Endothelial cell of umbilical vein (primary cell): ENCODE data around the gene F2. TPM values are rescaled to one million over a fixed set of nuclear protein-coding genes. Genes with fewer than 3 reads are reported as not detected.

Experiments used
- BruUV-seq: library from RNA; stranded (reverse); fragments of 400-500 nt; replicated peaks from 2 replicates; lab custom pipeline; 2021; lab: Mats Ljungman, UMichigan
- CTCF ChIA-PET: fragments of 300-600, 350-600 bp; sonication (Branson Sonifier 250); formaldehyde crosslinking; loops from one replicate; lab custom pipeline; 2021; ENCODE audit warnings: antibody characterized with exemption, inconsistent platforms; lab: Charles Lee
- POLR2A ChIA-PET: fragments of 300-600, 350-600 bp; sonication (Branson Sonifier 250); formaldehyde crosslinking; loops from one replicate; lab custom pipeline; 2021; ENCODE audit warnings: antibody characterized with exemption, inconsistent platforms; lab: Charles Lee
- DNase-seq: peaks from one replicate; pipeline ENCODE4 v3.0.0-alpha.2; 2011; ENCODE audit warnings: low read depth, low spot score
- FAIRE-seq: peaks from 2 replicates; lab custom pipeline; 2011; peaks lifted over from hg19 to GRCh38; lab: Jason Lieb, UNC
- H2AFZ ChIP-seq: 2 replicates; pipeline ENCODE4 v1.6.0; 2012; ENCODE audit warnings: low read depth, low read length, control low read depth, inconsistent platforms
- H3K27ac ChIP-seq: 2 replicates; pipeline ENCODE4 v1.5.1; 2011; ENCODE audit warnings: low read depth, mild to moderate bottlenecking, control low read depth, low read length, moderate library complexity; ENCODE audit not compliant: insufficient read depth
- H3K27me3 ChIP-seq, 2 experiments: 2 replicates each; pipeline versions ENCODE4 v1.6.0 to v1.6.1; 2011; ENCODE audit warnings: low read length in 2 of 2, mixed read lengths in 1 of 2; ENCODE audit not compliant: control insufficient read depth in 2 of 2, insufficient read depth in 2 of 2
- H3K36me3 ChIP-seq, 2 experiments: 2 replicates in 1 of 2; 3 replicates in 1 of 2; pipeline ENCODE4 v1.5.1; 2011; ENCODE audit warnings: low read length in 2 of 2, mild to moderate bottlenecking in 1 of 2, moderate library complexity in 1 of 2; ENCODE audit not compliant: control insufficient read depth in 2 of 2, insufficient read depth in 2 of 2; ENCODE audit errors: extremely low read depth in 1 of 2
- H3K4me1 ChIP-seq: 3 replicates; pipeline ENCODE4 v1.5.1; 2011; ENCODE audit warnings: mild to moderate bottlenecking, low read length; ENCODE audit not compliant: control insufficient read depth, insufficient read depth; ENCODE audit errors: extremely low read depth
- H3K4me2 ChIP-seq: 2 replicates; pipeline ENCODE4 v1.6.1; 2011; ENCODE audit warnings: low read length, control low read depth, mixed read lengths; ENCODE audit not compliant: insufficient read depth
- H3K4me3 ChIP-seq, 3 experiments: fragments of 200-600 bp in 1 of 3; sonication (generic), shearing (Covaris generic) in 1 of 3; replicated peaks in 1 of 3; 2 replicates each; pipeline ENCODE4 v1.5.1; 2011 to 2016; ENCODE audit warnings: control low read depth in 3 of 3, low read length in 3 of 3, mild to moderate bottlenecking in 2 of 3, inconsistent platforms in 1 of 3, low read depth in 1 of 3, moderate library complexity in 1 of 3; ENCODE audit not compliant: insufficient read depth in 1 of 3
- H3K79me2 ChIP-seq: 2 replicates; pipeline ENCODE4 v1.6.0; 2012; ENCODE audit warnings: low read length, inconsistent platforms; ENCODE audit not compliant: control insufficient read depth, insufficient read depth
- H3K9ac ChIP-seq: replicated peaks from 2 replicates; pipeline ENCODE3; 2011; ENCODE audit warnings: low read length, control low read depth; ENCODE audit not compliant: insufficient read depth; ENCODE audit errors: extremely low read depth
- H3K9me1 ChIP-seq: replicated peaks from 3 replicates; pipeline ENCODE4 v1.6.0; 2011; ENCODE audit warnings: mild to moderate bottlenecking, low read length; ENCODE audit not compliant: control insufficient read depth, insufficient read depth; ENCODE audit errors: extremely low read depth
- H3K9me3 ChIP-seq: replicated peaks from 2 replicates; pipeline ENCODE4 v1.5.1; 2012; ENCODE audit warnings: low read length, inconsistent platforms; ENCODE audit not compliant: control insufficient read depth, insufficient read depth
- H4K20me1 ChIP-seq: replicated peaks from 2 replicates; pipeline ENCODE3; 2011; ENCODE audit warnings: mild to moderate bottlenecking, low read length; ENCODE audit not compliant: control insufficient read depth, insufficient read depth; ENCODE audit errors: extremely low read depth
- EZH2 ChIP-seq: IDR thresholded peaks from 2 replicates; pipeline ENCODE4 v1.6.1; 2012; ENCODE audit warnings: borderline replicate concordance, low read depth, mild to moderate bottlenecking, moderate library complexity, low read length, inconsistent platforms; ENCODE audit not compliant: severe bottlenecking
- FOS ChIP-seq: IDR thresholded peaks from 2 replicates; pipeline ENCODE4 v1.6.1; 2011; ENCODE audit warnings: mild to moderate bottlenecking, low read length, moderate library complexity, borderline replicate concordance; ENCODE audit not compliant: insufficient read depth
- GATA2 ChIP-seq: IDR thresholded peaks from 2 replicates; pipeline ENCODE4 v1.7.0; 2011; ENCODE audit warnings: low read depth, mild to moderate bottlenecking, moderate library complexity, mixed read lengths, low read length; ENCODE audit not compliant: insufficient read length, insufficient read depth
- JUN ChIP-seq: IDR thresholded peaks from 2 replicates; pipeline ENCODE4 v1.6.1; 2011; ENCODE audit warnings: borderline replicate concordance, low read depth; ENCODE audit not compliant: insufficient read length, insufficient read depth
- MAX ChIP-seq: IDR thresholded peaks from 2 replicates; pipeline ENCODE4 v1.6.1; 2011; ENCODE audit not compliant: insufficient read depth, insufficient read length
- MYC ChIP-seq: IDR thresholded peaks from one replicate; pipeline ENCODE4 v1.6.1; 2011; ENCODE audit warnings: mild to moderate bottlenecking, low read depth, low read length
- POLR2A ChIP-seq: IDR thresholded peaks from 2 replicates; pipeline ENCODE4 v1.6.1; 2012; ENCODE audit warnings: low read depth, mild to moderate bottlenecking, control low read depth, low read length
- POLR2AphosphoS5 ChIP-seq: IDR thresholded peaks from 2 replicates; pipeline ENCODE4 v1.6.1; 2012; ENCODE audit warnings: low read depth, mild to moderate bottlenecking, control low read depth, low read length, moderate library complexity; ENCODE audit not compliant: insufficient read depth
- dilution Hi-C: fragments of 300-500 bp; cut with MboI; formaldehyde crosslinking; loops from one replicate; pipeline ENCODE4 v1.15.0; 2019; ENCODE audit warnings: low sequenced_read_pairs; ENCODE audit not compliant: extremely low pct_ligation_motif_present
- intact Hi-C: fragments of 100-400 bp; cut with micrococcal nuclease; formaldehyde crosslinking; loops from one replicate; pipeline ENCODE4 v1.10.0; 2022
- polyA plus RNA-seq, 4 experiments: library from polyadenylated mRNA; depleted of rRNA in 3 of 4; stranded (reverse) in 3 of 4; unstranded in 1 of 4; fragments of >200 nt; gene quantifications; 2 replicates each; pipeline versions ENCODE4 v1.2.1 to v1.2.3, GENCODE V29; 2011 to 2012; ENCODE audit warnings: missing spikeins in 1 of 4
- total RNA-seq: library from RNA; stranded (reverse); gene quantifications from 2 replicates; pipeline ENCODE4 v1.2.3, GENCODE V29; 2021
- TF ChIP-seq, protein P1 (sequence below), 2 donors: IDR thresholded peaks; 1 replicate in 1 of 2; 2 replicates in 1 of 2; pipeline ENCODE4 v1.5.1; 2011; ENCODE audit warnings: low read length in 2 of 2, mild to moderate bottlenecking in 2 of 2, moderate library complexity in 2 of 2, control low read depth in 1 of 2, inconsistent platforms in 1 of 2, low read depth in 1 of 2; ENCODE audit not compliant: insufficient read depth in 1 of 2; ENCODE audit errors: extremely low read depth in 1 of 2

Gene F2
- total and polyA plus RNA-seq, 2 donors (not counting 3 experiments of a cell fraction or from before 2014, with no cell fraction given), result 0.04 TPM; not detected in 1

- dilution Hi-C loops, result no loop called here
- POLR2A ChIA-PET, result no interaction called here
- H3K4me3 ChIP-seq, result no peak overlapping the region
- FAIRE-seq (no peak), DNase-seq (no peak)
- peaks cover 15 to 37% of the 10 kb centered on the region in 2 experiments for H3K36me3 ChIP-seq
- H4K20me1 ChIP-seq, result no peaks in the 10 kb centered on the region
- H3K9me1 ChIP-seq, result no peaks in the 10 kb centered on the region
- CTCF ChIA-PET, result interaction anchor here (1.2 to 1.5 kb wide), 2 partner anchors 10 to 66 kb away, joined by 3 to 6 read pairs; no protein-coding TSS in a partner anchor
- no peak overlapping the region for H2AFZ ChIP-seq
- H3K79me2 ChIP-seq, result no peaks in the 10 kb centered on the region
- intact Hi-C loops, result no loop called here
- no peak overlapping the region for H3K4me2 ChIP-seq
- TF ChIP-seq, protein P1, sequence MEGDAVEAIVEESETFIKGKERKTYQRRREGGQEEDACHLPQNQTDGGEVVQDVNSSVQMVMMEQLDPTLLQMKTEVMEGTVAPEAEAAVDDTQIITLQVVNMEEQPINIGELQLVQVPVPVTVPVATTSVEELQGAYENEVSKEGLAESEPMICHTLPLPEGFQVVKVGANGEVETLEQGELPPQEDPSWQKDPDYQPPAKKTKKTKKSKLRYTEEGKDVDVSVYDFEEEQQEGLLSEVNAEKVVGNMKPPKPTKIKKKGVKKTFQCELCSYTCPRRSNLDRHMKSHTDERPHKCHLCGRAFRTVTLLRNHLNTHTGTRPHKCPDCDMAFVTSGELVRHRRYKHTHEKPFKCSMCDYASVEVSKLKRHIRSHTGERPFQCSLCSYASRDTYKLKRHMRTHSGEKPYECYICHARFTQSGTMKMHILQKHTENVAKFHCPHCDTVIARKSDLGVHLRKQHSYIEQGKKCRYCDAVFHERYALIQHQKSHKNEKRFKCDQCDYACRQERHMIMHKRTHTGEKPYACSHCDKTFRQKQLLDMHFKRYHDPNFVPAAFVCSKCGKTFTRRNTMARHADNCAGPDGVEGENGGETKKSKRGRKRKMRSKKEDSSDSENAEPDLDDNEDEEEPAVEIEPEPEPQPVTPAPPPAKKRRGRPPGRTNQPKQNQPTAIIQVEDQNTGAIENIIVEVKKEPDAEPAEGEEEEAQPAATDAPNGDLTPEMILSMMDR (IDR thresholded peaks at IDR 0.05; ENCODE audit: extremely low read depth in 1 of 2, insufficient read depth in 1 of 2, low read depth in 1 of 2, low read length in 2 of 2), result no peak
- TF ChIP-seq JUN (no peak), GATA2 (no peak), MAX (no peak), EZH2 (no peak), MYC (no peak), POLR2AphosphoS5 (no peak), POLR2A (no peak), FOS (no peak)
- H3K4me1 ChIP-seq, result no peaks in the 10 kb centered on the region
- H3K9me3 ChIP-seq, result no peaks in the 10 kb centered on the region
- BruUV-seq, result no TSS peak
- H3K27me3 ChIP-seq, result no peaks in the 10 kb centered on the region
- H3K9ac ChIP-seq, result no peak overlapping the region
- H3K27ac ChIP-seq, result no peak overlapping the region
Measured at GRCh38 chr11:46760429-46761128, 41.6 kb downstream of the F2 start.
